GM18873 (cell line): ENCODE results near the gene SGSM2.

Source experiments
- ATAC-seq: cut with Tn5 transposase; IDR thresholded peaks from one replicate; pipeline ENCODE4 v1.9.1; 2021; ENCODE audit warnings: mild to moderate bottlenecking, moderate library complexity, moderate number of reproducible peaks; ENCODE audit not compliant: unreplicated experiment, low FRiP score

SGSM2 gene

DNA sequence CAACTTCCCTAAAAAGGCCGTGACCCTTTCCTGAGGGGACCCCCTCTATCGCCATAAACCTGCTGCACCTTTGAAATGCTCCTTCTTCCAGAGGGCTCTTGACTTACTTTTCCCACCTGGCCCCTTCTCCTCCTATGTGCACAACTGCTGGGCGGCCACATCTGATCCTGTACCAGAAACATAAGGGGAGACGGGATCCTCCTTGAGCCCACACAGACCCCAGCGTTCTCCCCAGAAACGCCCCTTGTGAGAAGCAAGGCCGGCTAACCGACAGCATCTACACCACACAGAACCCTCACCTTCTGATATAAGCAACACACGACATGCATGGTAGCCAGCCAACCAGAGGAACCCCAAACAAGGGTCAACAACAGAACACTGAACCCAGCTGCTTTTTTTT, 77.8 kb downstream of the SGSM2 start:
- no peak for ATAC-seq

- no peak for ATAC-seq
These were observed 78.9 kb downstream of the SGSM2 start for GRCh38 chr17:2416010-2416734.

DNA sequence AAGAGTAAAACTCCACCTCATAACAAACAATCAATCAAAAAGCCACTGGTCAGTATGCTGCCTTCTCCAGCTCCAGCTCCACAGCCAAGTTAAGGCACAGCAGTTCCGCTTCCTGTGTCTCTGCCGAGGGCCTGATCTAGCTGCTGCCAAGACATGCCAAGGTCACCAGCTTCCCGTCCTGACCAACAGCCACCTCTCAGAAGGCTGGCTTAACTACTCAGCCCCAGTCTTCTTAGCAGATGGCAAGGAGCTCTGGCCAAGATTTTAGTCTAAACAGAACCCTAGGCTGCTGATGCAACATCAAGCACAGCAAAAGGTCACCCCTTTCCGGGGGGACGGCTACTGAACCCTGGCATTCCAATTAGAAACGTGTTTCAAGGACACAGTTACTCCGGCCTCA, 81.3 kb downstream of the SGSM2 start:
- ATAC-seq, result no peak

DNA sequence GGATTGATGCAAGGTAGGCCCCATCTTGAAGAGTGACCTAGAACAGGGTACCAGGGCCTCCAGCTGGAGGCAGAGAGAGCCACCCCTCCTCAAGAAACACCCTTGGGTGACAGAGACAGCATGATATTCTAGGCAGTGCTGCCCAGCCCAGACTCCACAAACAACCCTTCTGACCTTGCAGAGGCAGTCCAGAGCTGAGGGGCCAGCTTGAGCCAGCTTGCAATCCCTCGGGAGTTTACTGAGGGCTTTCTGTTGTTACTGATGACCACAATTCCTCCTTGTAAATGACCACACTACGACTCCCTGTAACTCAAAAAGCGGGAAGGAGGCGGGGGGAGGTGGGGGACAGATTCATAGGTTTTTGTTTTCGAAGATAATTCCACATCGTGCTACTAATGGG, 82.2 kb downstream of the SGSM2 start:
- no peak for ATAC-seq

GRCh38 chr17:2420176-2420575, 82.9 kb downstream of the SGSM2 start:
- no peak for ATAC-seq

GRCh38 chr17:2421315-2422147, 84.2 kb downstream of the SGSM2 start:
- ATAC-seq, result no peak

DNA sequence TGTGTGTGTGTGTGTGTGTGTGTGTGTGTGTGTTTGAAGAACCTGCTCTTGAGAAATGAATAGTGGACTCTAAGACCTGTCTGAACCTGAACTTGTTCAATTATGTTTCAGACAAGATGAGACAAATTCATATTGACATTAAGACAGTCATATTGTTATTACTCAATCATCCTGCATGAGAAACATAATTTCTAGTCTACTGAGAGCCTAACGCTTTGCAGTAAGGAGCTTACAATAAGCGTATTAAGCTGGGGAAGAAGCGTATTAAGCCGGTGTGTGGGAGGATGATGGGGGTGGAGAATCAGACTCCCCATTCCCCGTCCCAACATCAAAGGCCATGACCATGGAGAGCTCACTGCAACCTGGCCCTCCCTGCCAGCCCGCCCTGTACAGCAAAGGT, 86.0 kb downstream of the SGSM2 start:
- no peak for ATAC-seq

DNA sequence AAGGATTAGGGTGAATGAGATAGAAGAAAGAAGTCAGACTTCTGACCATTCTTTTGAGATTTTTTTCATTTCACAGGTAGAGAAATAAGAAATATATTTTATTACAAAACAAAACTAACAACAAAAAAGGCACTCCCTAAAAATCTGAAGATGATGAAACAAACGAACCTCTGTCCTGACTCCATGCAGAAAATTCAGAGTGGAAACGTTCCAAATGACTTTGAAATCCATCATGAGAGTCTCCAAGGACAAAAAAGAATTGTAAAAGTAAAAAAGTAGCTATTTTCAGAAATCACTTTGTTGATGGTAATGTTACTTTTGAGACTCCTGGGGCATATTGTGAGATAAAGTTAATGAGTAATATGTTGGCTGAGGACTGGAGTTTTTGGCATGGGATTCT, 89.9 kb downstream of the SGSM2 start:
- no peak for ATAC-seq

DNA sequence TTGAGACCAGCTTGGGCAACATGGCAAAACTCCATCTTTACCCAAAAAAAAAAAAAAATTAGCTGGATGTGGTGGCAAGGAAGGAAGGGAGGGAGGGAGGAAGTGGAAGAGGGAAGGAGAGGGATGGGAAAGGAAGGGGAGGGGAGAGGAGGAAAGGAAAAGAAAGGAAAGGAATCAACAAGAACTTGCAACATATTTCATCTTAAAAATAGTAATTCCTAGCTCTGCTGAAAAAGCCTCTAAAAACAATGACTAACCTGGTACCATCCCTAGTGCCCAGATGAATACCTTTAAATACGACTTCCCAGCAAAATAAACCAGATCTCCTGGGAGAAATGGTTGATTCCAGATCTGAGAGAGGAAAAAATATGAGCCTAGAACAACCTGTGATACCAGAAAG, 90.6 kb downstream of the SGSM2 start:
- ATAC-seq, result no peak
